HG03342 (cell line): Measurements from ENCODE around the gene MRPL24.

Source experiments
- ATAC-seq: cut with Tn5 transposase; IDR thresholded peaks from one replicate; pipeline ENCODE4 v1.9.1; 2021; ENCODE audit warnings: mild to moderate bottlenecking, moderate library complexity; ENCODE audit not compliant: unreplicated experiment

The MRPL24 gene

GRCh38 chr1:156692925-156693847, 47.7 kb downstream of the MRPL24 start:
- no peak for ATAC-seq

- no peak for ATAC-seq
Observed at GRCh38 chr1:156692441-156692924, 48.4 kb downstream of the MRPL24 start.

GRCh38 chr1:156691665-156692440, 49.0 kb downstream of the MRPL24 start:
- no peak for ATAC-seq

DNA sequence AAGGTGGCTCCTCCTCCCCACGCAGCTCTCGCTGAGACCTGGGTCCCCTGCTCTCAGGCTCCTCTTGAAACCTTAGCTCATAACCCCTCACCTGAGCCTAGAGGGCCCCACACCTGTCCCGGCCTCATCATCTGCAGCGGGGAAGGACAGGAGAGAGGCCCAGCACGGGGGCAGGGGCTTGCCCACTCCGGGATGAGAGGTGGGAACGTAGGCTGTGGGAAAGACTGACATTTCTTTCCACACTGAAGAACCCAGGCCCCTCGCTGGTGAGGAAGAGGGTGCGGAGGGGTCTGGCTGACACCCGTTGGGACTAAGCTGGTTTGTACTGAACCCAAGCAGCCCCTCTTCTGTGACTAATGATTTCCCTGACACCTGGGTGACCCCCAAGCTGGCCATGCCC, 49.7 kb downstream of the MRPL24 start:
- no peak for ATAC-seq

- ATAC-seq: no peak
Observed at GRCh38 chr1:156690675-156691036, 50.2 kb downstream of the MRPL24 start.

GRCh38 chr1:156689953-156690674, 50.8 kb downstream of the MRPL24 start:
- no peak for ATAC-seq

DNA sequence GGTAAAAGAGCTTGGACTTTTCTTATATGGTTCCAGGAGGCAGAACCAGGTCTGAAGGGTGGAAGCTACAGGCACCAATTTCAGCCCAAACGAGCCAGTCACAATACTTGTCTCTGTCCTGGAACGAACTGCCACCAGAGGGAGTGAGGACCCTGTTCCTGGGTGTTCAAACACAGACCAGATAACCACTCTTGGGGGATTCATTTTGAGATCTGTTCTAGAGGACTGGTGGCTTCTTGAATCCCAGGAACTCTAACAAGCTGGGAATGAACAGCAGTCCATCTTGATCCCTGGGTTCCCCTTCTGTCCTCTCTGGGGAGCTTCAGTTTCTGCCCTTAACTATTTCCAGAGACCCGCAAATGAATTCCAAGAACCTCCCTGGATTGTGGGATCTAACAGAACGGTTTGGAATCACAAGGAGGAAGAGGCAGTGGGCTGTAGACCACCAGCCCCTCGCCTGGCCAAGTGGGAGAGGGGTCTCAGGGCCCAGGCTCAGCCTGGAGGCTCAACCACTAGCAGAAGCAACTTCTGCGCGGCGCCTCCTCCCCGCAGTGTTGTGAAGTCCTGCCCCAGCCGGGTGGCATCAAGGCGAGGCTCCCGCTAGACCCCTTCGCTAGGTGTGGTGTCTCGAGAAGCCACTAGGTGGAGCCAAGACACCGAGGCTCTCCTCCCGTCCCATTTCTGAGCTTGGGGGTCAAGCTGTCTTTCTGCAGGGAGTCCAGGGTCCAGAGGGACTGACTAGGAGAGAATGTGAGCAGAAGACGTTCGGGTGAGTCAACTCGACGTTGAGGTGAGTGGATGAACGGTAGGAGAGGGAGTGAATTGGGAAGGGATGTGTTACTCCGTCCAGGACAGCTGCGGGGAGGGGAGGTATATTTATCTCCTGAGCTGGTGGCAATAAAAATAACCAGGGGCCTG, 51.6 kb downstream of the MRPL24 start:
- peak; percentile 68 for ATAC-seq
